22Rv1 (cell line): ENCODE measurements around the gene SLC43A2.

Experiments used
- CTCF ChIP-seq: fragments of 450-650 bp; IDR thresholded peaks from 2 replicates; pipeline ENCODE4 v1.5.1; 2017; ENCODE audit warnings: mild to moderate bottlenecking
- ZFX ChIP-seq: fragments of 450-650 bp; IDR thresholded peaks from 2 replicates; pipeline ENCODE4 v1.6.1; 2017; ENCODE audit warnings: antibody characterized with exemption, borderline replicate concordance

- TF ChIP-seq CTCF: no peak
- no peak for TF ChIP-seq ZFX
Measured at GRCh38 chr17:1577583-1578013, 51.0 kb downstream of the SLC43A2 start.
